Mesodermal cell (in vitro differentiated cells): ENCODE data around the gene AP5S1.

Experiments used
- H3K27ac ChIP-seq: 2 replicates; pipeline ENCODE4 v1.7.0; 2013; ENCODE audit warnings: mild to moderate bottlenecking, low read depth, low read length, moderate library complexity; ENCODE audit not compliant: severe bottlenecking
- H3K36me3 ChIP-seq: 2 replicates; pipeline ENCODE4 v1.7.1; 2013; ENCODE audit warnings: mild to moderate bottlenecking, low read length, moderate library complexity; ENCODE audit not compliant: control insufficient read depth, insufficient read depth
- H3K4me1 ChIP-seq: one replicate; pipeline ENCODE4 v1.7.1; 2013; ENCODE audit warnings: mild to moderate bottlenecking, low read length; ENCODE audit not compliant: insufficient read depth, control insufficient read depth, poor library complexity, severe bottlenecking
- H3K4me3 ChIP-seq: 2 replicates; pipeline ENCODE4 v1.7.0; 2013; ENCODE audit warnings: low read length, control low read depth, mild to moderate bottlenecking; ENCODE audit not compliant: insufficient read depth, poor library complexity, severe bottlenecking; ENCODE audit errors: extremely low read depth
- H3K9me3 ChIP-seq: 2 replicates; pipeline ENCODE4 v1.7.1; 2013; ENCODE audit warnings: mild to moderate bottlenecking, low read length, moderate library complexity; ENCODE audit not compliant: control insufficient read depth

Gene AP5S1

GRCh38 chr20:3876676-3877075 is 56.3 kb downstream of the AP5S1 start:
- H3K4me1 ChIP-seq, result no peaks in the 10 kb centered on the region
- H3K36me3 ChIP-seq, result peaks cover 31% of the 10 kb centered on the region
- no peak overlapping the region for H3K4me3 ChIP-seq

More at GRCh38 chr20:3876676-3877075, 56.3 kb downstream of the AP5S1 start:
- H3K27ac ChIP-seq, result no peak overlapping the region
- H3K9me3 ChIP-seq, result no peaks in the 10 kb centered on the region
